Stimulated activated CD8-positive, alpha-beta memory T cell treated with anti-CD3 and anti-CD28 coated beads, Interleukin-4, amount 100 ng/mL, for 48 hours (primary cell): ENCODE data around the gene INPP5A.
"Not testable (repeated sequence)": the region's sequence is repeated elsewhere in the genome, so short reads cannot be mapped to it uniquely, and the experiment has no call there.

Experiments used
- DNase-seq: peaks from one replicate; pipeline ENCODE4 v3.0.0-alpha.2; 2020

The INPP5A gene, protein sequence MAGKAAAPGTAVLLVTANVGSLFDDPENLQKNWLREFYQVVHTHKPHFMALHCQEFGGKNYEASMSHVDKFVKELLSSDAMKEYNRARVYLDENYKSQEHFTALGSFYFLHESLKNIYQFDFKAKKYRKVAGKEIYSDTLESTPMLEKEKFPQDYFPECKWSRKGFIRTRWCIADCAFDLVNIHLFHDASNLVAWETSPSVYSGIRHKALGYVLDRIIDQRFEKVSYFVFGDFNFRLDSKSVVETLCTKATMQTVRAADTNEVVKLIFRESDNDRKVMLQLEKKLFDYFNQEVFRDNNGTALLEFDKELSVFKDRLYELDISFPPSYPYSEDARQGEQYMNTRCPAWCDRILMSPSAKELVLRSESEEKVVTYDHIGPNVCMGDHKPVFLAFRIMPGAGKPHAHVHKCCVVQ

GRCh38 chr10:132537684-132538001 lies at the start of gene INPP5A:
Gene INPP5A (plus strand): TSS chr10:132537787. CDS start chr10:132538097, 310 bp downstream.
- DNase-seq = no peak

DNA sequence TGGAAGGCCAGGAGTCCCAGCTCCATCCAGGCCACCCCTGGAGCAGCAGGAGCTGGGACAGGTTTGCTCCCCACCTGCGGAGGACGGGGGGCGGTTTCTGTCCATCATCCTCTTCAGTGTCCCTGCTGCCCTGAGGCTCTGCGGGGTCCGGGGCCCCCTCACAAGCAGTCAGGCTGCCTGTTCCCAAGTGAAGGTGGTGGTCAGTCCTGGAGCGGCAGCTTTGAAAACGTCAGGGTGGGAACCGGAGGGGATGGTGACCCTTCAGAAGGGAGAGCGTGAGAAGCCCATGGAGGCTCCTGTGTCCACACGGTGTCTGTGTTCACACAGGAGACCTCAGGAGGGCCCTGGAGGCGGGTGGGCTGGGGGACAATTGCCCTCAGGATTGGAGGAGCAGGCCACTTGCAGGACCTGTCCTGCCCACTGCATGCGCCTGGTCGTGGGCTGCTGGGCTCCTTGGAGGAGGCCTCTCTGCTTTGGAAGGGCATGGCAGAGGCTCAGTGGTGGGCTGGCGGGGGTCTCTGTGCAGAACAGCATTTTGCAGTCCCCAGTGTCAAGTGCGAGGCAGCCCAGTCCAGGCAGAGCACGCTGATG lies 49.3 kb upstream of the INPP5A start:
- no peak for DNase-seq

DNA sequence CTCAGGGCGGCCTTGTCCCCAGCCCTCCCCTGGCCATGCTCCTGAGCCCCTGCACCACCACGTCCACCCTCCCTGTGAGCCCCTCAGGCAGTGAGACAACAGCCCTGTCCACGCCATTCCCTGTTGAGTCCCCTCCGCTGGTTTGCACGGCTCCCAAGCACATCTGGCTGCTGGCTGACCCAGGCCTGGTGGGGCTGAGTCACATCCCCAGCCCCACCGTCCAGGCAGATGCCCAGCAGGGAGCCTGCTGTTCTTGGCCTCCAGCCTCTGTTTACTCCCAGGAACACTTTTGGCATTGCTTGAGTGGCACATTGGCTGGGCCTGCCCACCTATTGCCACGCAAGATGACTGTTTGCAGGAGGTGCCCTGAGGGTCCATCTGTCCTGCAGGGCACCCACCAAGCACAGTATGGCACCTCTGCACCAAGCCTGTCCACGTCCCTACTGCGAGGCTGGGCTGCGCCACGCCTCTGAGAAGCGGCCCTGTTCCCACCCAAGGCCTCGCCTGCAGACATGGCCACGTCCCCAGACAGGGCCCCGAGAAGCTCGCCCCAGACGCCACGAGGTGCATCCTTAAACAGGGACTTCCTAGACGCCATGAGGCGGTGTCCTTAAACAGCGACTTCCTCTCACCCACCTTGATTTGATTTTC lies 48.4 kb upstream of the INPP5A start:
- DNase-seq = no peak

GRCh38 chr10:132489704-132490534 lies 47.7 kb upstream of the INPP5A start:
- no peak for DNase-seq

DNA sequence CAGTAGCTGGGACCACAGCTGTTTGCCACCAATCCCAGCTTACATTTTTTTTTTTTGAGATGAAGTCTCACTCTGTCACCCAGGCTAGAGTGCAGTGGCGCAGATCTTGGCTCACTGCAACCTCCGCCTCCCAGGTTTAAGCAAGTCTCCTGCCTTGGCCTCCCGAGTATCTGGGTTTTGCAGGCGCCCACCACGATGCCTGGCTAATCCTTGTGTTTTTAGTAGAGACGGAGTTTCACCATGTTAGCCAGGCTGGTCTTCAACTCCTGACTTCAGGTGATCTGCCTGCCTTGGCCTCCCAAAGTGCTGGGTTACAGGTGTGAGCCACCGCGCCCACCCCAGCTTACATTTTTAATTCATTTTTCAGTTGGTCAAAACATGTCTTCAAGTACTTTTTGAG lies 46.1 kb upstream of the INPP5A start:
- not testable (repeated sequence) for DNase-seq

GRCh38 chr10:132492323-132493025 lies 45.1 kb upstream of the INPP5A start:
- no peak for DNase-seq

GRCh38 chr10:132493246-132493755 lies 44.3 kb upstream of the INPP5A start:
- no peak for DNase-seq

DNA sequence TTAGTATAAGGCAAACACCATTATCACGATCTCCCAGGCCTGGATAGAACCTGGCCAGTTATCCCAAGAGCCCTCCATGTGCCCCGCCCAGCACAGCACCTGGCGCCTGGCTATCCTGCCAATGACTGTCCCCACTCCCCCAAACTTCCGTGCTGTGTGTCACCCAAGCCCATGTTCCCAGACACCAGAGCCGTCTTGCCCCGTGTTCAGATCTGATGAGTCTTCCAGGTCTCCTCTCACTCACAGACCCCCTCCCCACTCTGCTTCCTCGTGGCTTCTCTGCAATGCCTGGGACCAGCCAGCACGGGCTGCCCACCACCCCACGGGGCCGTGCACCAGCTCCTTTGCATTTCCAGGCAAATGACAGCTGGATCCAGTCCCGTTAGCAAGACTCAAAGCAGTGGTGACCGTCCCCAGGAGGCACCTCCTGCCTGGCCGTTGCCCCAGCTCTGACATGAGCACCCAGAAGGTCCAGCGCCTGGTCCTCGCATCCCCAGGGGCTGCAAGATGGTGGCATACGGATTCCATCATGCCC lies 43.8 kb upstream of the INPP5A start:
- no peak for DNase-seq

GRCh38 chr10:132494866-132495630 lies 42.5 kb upstream of the INPP5A start:
- no peak for DNase-seq

DNA sequence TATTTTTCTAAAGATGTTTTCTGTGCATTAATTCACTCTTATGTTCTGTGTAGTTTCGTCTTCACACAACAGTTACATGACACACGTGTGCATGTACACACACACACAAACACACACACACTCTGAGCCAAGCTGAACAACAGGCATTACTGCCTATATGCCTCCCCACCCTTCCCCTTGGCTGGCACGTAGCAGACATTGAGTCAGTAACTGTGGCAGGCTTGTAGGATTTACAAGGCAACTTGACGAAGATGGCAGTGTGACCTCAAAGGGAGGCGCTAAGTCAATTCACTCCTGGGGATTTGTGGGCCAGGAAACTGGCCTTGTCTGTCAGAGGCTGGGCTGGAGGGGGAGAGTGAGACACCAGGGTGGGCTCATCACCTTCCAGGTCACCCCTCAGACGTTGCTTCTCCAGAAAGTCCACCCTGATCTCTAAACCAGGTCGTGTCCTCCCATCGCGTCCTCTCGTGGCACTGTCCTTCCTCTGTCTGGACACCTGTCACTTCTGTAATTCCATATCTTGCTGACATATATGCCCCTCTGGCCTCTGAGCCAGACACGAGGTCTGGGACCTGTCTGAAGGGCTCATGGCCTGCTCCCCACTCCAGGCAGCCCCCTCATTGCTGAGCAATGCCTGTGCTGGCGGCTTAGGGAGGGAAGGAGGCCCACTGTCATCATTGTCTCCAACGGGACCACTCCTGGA lies 41.1 kb upstream of the INPP5A start:
- no peak for DNase-seq

- no peak for DNase-seq
Observed at GRCh38 chr10:132497063-132497680, 40.4 kb upstream of the INPP5A start.

- no peak for DNase-seq
Observed at GRCh38 chr10:132497861-132498561, 39.6 kb upstream of the INPP5A start.

DNA sequence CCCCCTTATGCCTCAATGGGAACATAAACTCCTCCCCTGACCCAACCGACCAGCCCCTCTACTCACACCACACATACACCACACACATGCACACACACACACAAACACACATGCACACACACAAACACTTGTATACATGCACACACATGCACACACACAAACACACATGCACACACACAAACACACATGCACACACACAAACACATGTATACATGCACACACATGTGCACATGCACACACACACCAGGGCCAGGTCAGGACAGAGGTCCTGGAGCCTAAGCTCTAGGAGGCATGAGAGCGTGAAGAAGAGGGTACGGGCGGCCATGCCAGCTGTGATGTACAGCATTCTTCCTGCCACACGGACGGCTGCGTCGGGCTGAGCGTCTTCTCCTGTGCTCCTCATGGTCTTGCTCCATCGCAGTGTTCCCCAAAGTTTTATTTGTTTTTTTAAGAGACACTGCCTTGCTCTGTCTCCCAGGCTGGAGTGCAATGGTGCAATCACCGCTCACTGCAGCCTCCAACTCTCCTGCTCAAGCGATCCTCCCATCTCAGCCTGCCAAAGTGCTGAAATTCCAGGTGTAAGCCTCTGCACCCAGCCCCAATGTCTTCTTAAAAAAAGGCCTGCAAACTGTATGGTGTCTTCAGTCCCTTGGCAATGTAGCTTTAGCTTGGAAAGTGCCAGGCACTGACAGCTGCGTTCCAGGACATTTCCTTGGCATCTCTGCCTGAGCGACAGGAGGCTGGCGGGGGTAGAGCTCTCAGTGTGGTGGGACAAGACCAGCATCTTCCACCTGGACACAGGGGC lies 38.8 kb upstream of the INPP5A start:
- no peak for DNase-seq

DNA sequence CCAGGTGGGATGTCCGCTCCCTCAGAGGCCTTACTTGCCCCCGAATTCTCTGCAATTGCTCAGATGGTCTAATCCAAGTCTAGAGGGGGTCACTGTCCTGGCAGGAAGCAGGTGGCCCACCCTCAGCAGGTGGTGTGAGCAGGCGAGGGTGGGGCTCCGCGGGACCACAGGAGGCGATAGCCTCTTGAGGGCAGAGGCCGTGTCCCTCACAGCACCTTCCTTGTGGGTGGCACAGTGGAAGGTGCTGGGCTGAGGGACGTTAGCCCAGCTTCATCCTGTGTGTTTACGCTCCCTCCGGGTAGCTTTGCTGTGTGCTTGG lies 38.3 kb upstream of the INPP5A start:
- no peak for DNase-seq

DNA sequence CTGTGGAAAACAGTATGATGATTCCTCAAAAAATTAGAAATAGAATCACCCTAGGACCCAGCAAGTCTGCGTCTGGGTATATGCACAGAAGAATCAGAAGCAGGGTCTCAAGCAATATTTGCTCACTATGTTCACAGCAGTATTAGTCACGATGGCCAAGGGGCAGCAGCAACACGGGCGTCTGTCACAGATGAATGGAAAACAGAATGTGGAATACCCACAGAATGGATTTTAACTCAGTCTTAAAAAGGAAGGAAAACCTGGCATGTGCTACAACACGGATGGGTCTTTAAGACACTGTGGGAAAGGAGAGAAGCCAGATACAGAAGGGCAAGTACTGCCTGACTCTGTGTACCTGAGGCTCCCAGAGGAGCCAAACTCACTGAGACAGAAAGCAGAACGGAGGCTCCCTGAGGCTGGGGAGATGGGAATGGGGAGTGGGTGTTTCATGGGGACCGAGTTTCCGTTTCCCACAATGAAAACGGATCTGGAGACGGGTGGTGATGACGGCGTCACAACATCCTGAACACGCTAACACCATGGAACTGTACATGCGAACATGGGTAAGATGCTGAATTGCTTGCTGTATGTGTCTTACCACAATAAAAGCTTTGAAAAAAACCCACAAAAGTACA lies 36.7 kb upstream of the INPP5A start:
- DNase-seq = no peak

DNA sequence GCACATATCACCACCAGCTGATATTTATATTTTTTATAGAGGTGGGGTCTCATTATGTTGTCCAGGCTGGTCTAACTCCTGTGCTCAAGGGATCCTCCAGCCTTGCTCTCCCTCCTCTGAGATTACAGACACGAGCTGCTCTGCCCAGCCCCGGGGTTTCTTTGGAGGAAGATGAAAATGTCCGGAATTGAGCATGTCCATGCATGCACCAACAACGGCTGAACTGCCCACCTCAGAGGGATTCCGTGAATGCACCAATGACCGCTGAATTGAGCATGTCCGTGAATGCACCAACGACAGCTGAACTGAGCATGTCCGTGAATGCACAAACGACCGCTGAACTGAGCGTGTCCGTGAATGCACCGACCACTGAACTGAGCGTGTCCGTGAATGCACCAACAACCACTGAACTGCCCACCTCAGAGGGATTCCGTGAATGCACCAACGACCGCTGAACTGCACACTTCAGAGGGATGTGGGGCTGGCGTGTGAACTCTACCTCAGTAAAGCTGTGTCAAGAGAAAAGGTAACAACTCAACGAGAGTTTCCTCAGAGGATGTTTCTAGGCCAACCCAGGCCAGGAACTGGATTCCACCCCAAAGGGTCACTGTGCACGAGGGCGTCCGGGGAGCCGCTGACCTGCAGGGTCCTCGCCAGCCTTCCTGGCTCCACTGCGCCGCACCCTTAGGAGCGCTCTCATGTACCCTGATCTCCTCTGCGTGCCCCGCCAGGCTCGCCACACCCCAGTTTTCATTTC lies 34.9 kb upstream of the INPP5A start:
- DNase-seq = no peak

- DNase-seq = no peak
Observed at GRCh38 chr10:132503581-132504421, 33.8 kb upstream of the INPP5A start.
